Measurements from ENCODE around the gene RFTN1. TPM values are rescaled to one million over a fixed set of nuclear protein-coding genes. Genes with fewer than 3 reads are reported as not detected.

Gene RFTN1
- total RNA-seq, 1 donor from 2014 or later: 53.4 TPM

GRCh38 chr3:16308727-16309126 lies 204.8 kb downstream of the RFTN1 start:
- Mint-ChIP-seq H3K4me1 (ENCODE audit: low read depth) (peaks cover 7% of the 10 kb centered on the region), H3K9me3 (ENCODE audit: low read depth) (no peaks in the 10 kb centered on the region), H3K27ac (ENCODE audit: unreplicated experiment) (no peak overlapping the region), H3K27me3 (ENCODE audit: low read depth) (no peaks in the 10 kb centered on the region), H3K4me3 (ENCODE audit: unreplicated experiment) (no peak overlapping the region), H3K36me3 (ENCODE audit: low read depth) (peaks cover 10% of the 10 kb centered on the region)
- no peak for TF ChIP-seq CTCF (IDR thresholded peaks at IDR 0.05)
- no peak for DNase-seq (ENCODE audit: low spot score)

DNA sequence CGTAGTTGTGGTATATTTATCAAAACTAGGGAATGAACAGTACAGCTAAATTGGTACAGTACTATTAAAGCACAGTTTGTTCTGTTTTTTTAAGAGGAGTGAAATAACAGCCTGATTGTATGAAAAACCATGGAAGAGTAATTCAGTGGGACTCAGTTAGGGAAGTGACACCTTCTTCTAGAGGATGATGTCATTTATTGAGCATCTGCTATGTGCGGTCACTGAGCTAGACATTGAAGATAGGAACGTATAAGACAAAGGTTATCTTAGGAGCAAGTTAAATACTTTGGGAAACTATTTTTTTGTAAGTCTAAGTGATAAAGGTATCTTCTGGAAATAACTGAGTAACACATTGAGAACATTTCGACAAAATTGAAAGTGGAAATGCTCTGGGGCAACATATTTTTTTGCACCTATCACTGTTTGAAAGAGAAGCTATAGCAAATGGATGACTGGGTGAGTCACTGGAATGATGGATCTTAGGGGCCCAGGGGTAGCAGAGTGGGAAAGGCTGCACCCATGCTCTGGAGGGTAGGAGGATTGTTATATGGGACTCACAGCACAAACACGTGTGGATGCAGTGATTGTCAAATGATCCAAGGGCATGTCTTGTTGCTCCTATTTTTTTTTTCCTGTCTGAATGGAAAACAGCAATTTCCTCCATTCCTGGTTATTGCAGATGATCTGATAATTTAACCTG lies 205.5 kb downstream of the RFTN1 start:
- Mint-ChIP-seq H3K4me1 (ENCODE audit: low read depth) (peaks cover 7% of the 10 kb centered on the region), H3K9me3 (ENCODE audit: low read depth) (no peaks in the 10 kb centered on the region), H3K27ac (ENCODE audit: unreplicated experiment) (no peak overlapping the region), H3K27me3 (ENCODE audit: low read depth) (no peaks in the 10 kb centered on the region), H3K4me3 (ENCODE audit: unreplicated experiment) (no peak overlapping the region), H3K36me3 (ENCODE audit: low read depth) (peaks cover 13% of the 10 kb centered on the region)
- no peak for TF ChIP-seq CTCF (IDR thresholded peaks at IDR 0.05)
- DNase-seq (ENCODE audit: low spot score): no peak

GRCh38 chr3:16305111-16305541 lies 208.4 kb downstream of the RFTN1 start:
- TF ChIP-seq CTCF (IDR thresholded peaks at IDR 0.05): no peak
- Mint-ChIP-seq H3K27me3 (ENCODE audit: low read depth) (no peaks in the 10 kb centered on the region), H3K4me3 (ENCODE audit: unreplicated experiment) (no peak overlapping the region), H3K9me3 (ENCODE audit: low read depth) (no peaks in the 10 kb centered on the region), H3K27ac (ENCODE audit: unreplicated experiment) (no peak overlapping the region), H3K4me1 (ENCODE audit: low read depth) (peaks cover 7% of the 10 kb centered on the region), H3K36me3 (ENCODE audit: low read depth) (peaks cover 12% of the 10 kb centered on the region)
- DNase-seq (ENCODE audit: low spot score): no peak

GRCh38 chr3:16304061-16305010 lies 209.2 kb downstream of the RFTN1 start:
- Mint-ChIP-seq H3K36me3 (ENCODE audit: low read depth) (peaks cover 12% of the 10 kb centered on the region), H3K9me3 (ENCODE audit: low read depth) (no peaks in the 10 kb centered on the region), H3K27me3 (ENCODE audit: low read depth) (no peaks in the 10 kb centered on the region), H3K27ac (ENCODE audit: unreplicated experiment) (no peak overlapping the region), H3K4me3 (ENCODE audit: unreplicated experiment) (no peak overlapping the region), H3K4me1 (ENCODE audit: low read depth) (peaks cover 3% of the 10 kb centered on the region)
- no peak for TF ChIP-seq CTCF (IDR thresholded peaks at IDR 0.05)
- DNase-seq (ENCODE audit: low spot score): no peak

DNA sequence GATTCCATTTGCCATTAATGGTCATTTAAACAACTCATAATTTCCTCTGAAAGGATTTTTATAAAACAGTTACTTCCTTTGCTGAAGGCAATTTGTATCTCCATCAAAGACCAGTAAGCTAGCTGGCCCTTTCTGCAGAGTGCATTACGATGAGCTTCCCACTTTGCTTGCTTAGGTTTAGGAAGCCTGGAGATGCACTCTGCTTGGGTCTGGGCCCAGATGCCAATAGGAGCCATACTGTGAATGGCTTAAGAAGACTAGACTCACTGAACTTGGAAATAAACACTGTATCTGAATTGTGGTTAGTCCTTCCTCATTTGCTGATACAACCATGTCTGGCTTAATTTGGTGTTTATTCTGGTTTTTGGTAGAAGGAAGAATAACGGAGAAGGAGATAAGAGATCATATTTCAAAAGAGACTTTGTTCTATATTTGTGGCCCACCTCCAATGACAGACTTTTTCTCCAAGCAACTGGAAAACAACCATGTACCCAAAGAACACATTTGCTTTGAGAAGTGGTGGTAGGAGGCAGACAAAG lies 210.4 kb downstream of the RFTN1 start:
- no peak for TF ChIP-seq CTCF (IDR thresholded peaks at IDR 0.05)
- H3K36me3 Mint-ChIP-seq (ENCODE audit: low read depth): peaks cover 12% of the 10 kb centered on the region
- no peak for DNase-seq (ENCODE audit: low spot score)
- no peaks in the 10 kb centered on the region for H3K27me3 Mint-ChIP-seq (ENCODE audit: low read depth)
- no peak overlapping the region for H3K27ac Mint-ChIP-seq (ENCODE audit: unreplicated experiment)
- no peaks in the 10 kb centered on the region for H3K9me3 Mint-ChIP-seq (ENCODE audit: low read depth)
- no peak overlapping the region for H3K4me3 Mint-ChIP-seq (ENCODE audit: unreplicated experiment)
- H3K4me1 Mint-ChIP-seq (ENCODE audit: low read depth): peaks cover 11% of the 10 kb centered on the region
